LNCaP clone FGC (cell line): ENCODE results near the gene ZBP1.

ENCODE experiments used
- DNase-seq: peaks from one replicate; pipeline ENCODE4 v3.0.0-alpha.2; 2011; ENCODE audit warnings: low read depth
- H3K4me3 ChIP-seq: 2 replicates; pipeline ENCODE4 v1.5.1; 2011; ENCODE audit warnings: mild to moderate bottlenecking, low read depth, low read length, control low read depth
- TF ChIP-seq, protein P1 (sequence below): IDR thresholded peaks from 2 replicates; pipeline ENCODE4 v1.5.1; 2012; ENCODE audit warnings: mild to moderate bottlenecking; ENCODE audit not compliant: control insufficient read depth, insufficient read depth; ENCODE audit errors: extremely low read depth

The ZBP1 gene

DNA sequence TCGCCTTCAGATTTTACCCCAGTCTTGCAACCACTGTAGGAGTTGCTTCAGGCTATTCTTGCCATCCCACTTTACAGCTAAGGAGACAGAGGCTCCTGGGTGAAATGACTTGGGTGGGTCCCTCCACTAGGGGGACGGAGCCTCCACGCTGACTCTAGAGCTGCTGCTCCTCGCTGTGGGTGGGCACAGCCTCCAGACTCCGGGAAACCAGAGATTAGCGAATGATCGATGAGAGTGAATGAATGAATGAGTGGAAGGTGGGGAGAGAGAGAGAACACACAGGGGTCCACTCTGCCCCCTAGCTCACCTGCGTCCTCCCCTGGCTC is 10.4 kb downstream of the ZBP1 start:
- no peak for DNase-seq
- no peak overlapping the region for H3K4me3 ChIP-seq

DNA sequence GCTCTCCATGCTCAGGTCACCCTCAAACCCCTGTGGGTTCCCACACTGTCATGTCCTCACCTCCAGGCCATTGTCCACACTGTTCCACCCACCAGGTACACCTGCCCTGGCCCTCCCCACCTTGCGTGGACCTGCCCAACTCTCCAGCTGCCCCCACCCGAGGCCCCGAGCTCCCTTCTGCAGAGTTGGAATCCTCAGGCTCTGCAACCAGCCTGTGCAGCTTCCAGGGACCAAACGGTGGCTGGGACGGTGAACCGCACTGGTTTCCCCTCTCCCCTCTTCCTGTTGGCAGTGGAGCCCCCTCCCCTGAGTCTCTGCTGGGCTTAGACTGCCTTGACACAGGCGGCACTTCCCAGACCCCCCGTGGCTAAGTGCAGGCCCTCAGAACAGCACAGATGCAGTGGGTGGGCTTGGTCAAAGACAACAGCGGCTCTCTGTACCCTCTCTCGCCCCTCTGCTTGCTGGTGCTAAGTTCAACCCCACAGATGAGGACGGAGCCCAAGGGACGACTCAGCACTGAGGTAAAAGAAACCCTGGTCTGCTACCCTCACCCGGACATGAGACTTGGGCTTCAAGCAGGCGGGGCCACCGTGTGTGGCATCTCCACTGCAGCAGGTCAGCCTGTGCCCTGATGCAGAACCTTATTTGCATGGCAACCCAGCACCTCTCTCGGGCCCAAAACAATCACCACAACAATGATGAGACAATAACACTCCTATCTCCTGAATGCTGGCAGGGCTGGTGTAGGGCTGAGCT is 11.0 kb downstream of the ZBP1 start:
- DNase-seq = no peak
- TF ChIP-seq, protein P1, sequence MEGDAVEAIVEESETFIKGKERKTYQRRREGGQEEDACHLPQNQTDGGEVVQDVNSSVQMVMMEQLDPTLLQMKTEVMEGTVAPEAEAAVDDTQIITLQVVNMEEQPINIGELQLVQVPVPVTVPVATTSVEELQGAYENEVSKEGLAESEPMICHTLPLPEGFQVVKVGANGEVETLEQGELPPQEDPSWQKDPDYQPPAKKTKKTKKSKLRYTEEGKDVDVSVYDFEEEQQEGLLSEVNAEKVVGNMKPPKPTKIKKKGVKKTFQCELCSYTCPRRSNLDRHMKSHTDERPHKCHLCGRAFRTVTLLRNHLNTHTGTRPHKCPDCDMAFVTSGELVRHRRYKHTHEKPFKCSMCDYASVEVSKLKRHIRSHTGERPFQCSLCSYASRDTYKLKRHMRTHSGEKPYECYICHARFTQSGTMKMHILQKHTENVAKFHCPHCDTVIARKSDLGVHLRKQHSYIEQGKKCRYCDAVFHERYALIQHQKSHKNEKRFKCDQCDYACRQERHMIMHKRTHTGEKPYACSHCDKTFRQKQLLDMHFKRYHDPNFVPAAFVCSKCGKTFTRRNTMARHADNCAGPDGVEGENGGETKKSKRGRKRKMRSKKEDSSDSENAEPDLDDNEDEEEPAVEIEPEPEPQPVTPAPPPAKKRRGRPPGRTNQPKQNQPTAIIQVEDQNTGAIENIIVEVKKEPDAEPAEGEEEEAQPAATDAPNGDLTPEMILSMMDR = no peak

More for the DNA sequence above, 10.4 kb downstream of the ZBP1 start:
- TF ChIP-seq, protein P1 = no peak

DNA sequence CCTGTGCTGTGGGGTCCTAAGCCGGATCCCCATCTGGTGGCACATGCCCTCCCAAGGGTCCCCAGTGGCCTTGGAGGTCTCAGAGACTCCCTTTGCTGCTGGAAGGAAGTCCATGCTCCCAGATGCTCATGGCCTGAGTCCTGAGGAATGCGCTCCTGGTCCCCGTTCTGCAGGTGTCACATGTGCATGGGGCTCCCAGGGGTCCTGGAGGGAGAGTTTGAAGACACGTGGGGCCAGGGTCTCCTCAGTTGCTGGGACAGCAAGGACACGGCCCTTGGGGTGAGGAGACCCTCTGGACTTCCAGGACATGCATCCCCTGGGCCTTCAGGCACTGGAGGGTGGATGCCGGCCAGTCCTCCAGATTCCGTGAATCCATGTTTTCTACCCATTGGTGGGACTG is 11.7 kb downstream of the ZBP1 start:
- no peak overlapping the region for H3K4me3 ChIP-seq
- TF ChIP-seq, protein P1 = no peak
- no peak for DNase-seq

More for the DNA sequence above, 11.0 kb downstream of the ZBP1 start:
- no peak overlapping the region for H3K4me3 ChIP-seq

DNA sequence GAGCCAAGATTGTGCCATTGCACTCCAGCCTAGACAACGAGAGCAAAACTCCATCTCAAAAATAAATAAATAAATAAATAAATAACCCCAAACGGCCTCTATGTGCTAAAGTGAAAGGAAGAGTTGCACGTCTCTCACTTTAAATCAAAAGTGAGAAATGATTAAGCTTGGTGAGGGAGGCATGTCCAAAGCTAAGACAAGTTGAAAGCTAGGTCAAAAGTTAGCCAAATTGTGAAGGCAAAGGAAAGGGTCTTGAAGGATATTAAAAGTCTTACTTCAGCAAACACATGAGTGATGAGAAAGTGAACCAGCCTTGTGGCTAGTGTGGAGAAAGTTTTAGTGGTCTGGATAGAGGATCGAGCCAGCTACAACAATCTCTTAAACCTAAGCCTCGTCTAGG is 14.3 kb downstream of the ZBP1 start:
- no peak overlapping the region for H3K4me3 ChIP-seq
- DNase-seq = no peak
- TF ChIP-seq, protein P1 = no peak

DNA sequence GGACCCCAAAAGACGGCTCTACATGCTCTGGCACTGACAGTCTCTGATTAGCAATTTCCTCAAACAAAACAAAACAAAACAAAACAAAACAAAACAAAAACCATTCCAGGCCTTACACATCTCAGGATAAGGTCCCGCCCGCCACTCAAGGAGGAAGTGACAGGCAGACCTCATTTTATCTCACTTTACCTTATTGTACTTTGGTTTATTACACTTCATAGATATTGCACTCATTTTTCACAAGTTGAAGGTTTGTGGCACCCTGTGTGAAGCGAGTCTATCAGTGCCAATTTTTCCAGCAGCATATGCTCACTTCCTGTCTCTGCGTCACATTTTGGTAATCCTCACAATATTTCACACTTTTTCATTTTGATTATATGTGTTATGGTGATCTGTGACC is 15.2 kb downstream of the ZBP1 start:
- no peak overlapping the region for H3K4me3 ChIP-seq
- TF ChIP-seq, protein P1 = no peak
- no peak for DNase-seq

DNA sequence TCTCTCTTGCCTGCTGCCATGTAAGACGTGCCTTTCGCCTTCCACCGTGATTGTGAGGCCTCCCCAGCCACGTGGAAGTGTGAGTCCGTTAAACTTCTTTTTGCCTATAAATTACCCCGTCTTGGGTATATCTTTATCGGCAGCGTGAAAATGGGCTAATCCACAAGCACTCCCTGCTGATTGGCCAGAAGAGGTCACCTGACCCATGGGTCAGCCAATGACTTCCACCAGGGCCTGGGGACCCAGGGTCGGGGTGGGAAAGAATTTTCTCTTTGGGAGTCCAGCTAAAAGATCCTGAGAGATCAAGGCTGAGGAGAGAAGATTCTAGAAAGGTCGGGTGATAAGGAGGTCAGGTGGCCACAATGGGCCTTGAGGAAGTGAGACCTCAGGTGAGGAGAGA is 17.1 kb downstream of the ZBP1 start:
- H3K4me3 ChIP-seq = no peak overlapping the region
- TF ChIP-seq, protein P1 = no peak
- no peak for DNase-seq

DNA sequence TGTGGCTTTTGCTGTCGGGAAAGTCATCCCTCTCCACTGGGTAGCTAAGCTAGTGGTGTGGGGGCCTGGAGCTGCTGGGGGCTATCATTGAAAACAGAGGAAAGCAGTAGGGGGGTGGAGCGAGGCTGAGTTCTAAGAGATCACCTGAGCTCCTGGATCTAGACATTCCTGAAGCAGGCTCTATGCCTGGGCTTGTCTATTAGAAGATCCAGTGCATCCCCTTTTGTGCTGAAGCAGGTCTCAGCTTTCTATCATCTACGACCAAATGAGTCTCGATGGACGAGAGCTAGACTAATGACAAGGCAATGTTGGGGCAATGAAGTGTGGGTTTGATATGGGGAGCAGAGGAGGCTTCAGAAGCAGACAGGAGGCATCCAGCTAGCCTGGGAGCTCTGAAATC is 18.5 kb downstream of the ZBP1 start:
- no peak for DNase-seq
- no peak overlapping the region for H3K4me3 ChIP-seq
- TF ChIP-seq, protein P1 = no peak
